Stimulated activated CD8-positive, alpha-beta memory T cell treated with anti-CD3 and anti-CD28 coated beads, Interleukin-4, amount 100 ng/mL, for 24 hours (primary cell): Measurements from ENCODE around the gene TMEM271.

Experiments used
- DNase-seq: peaks from one replicate; pipeline ENCODE4 v3.0.0-alpha.2; 2020; ENCODE audit warnings: low read depth

TMEM271 gene

GRCh38 chr4:579543-580175 lies 3.6 kb upstream of the TMEM271 start:
- DNase-seq: no peak

- DNase-seq: no peak
Observed at GRCh38 chr4:578451-579443, 2.7 kb upstream of the TMEM271 start.

- DNase-seq: no peak
Observed at GRCh38 chr4:577499-578450, 1.7 kb upstream of the TMEM271 start.

- DNase-seq: no peak
Observed at GRCh38 chr4:576991-577498, 950 bp upstream of the TMEM271 start.

GRCh38 chr4:575281-576141 lies 584 bp downstream of the TMEM271 start:
- DNase-seq: peak; percentile 12

- DNase-seq: no peak
Observed at GRCh38 chr4:574346-575161, 1.5 kb downstream of the TMEM271 start.

- DNase-seq: no peak
Observed at GRCh38 chr4:573122-573892, 2.8 kb downstream of the TMEM271 start.

GRCh38 chr4:572594-572993 lies 3.5 kb downstream of the TMEM271 start:
- DNase-seq: no peak

- no peak for DNase-seq
Observed at GRCh38 chr4:571838-572572, 4.1 kb downstream of the TMEM271 start.

- DNase-seq: no peak
Observed at GRCh38 chr4:570754-571153, 5.3 kb downstream of the TMEM271 start.

GRCh38 chr4:569958-570667 lies 6.0 kb downstream of the TMEM271 start:
- DNase-seq: no peak

GRCh38 chr4:568962-569361 lies 7.1 kb downstream of the TMEM271 start:
- DNase-seq: no peak

- DNase-seq: no peak
Observed at GRCh38 chr4:568351-568652, 7.8 kb downstream of the TMEM271 start.

GRCh38 chr4:567457-568350 lies 8.4 kb downstream of the TMEM271 start:
- DNase-seq: no peak

GRCh38 chr4:566508-567295 lies 9.4 kb downstream of the TMEM271 start:
- DNase-seq: no peak

- no peak for DNase-seq
Observed at GRCh38 chr4:566035-566434, 10.1 kb downstream of the TMEM271 start.
